OCI-LY1 (cell line): Measurements from ENCODE around the gene MAIP1.

Experiments used
- H2AFZ ChIP-seq: fragments of 200-600 bp; sonication (generic), shearing (Covaris generic); 2 replicates; pipeline ENCODE4 v1.6.0; 2014; ENCODE audit warnings: antibody characterized with exemption, mild to moderate bottlenecking, low read length
- H3F3A ChIP-seq: fragments of 200-600 bp; sonication (generic), shearing (Covaris generic); 2 replicates; pipeline ENCODE4 v1.6.0; 2014; ENCODE audit warnings: mild to moderate bottlenecking, antibody characterized with exemption, low read length, moderate library complexity; ENCODE audit not compliant: insufficient read depth
- H3K27ac ChIP-seq: fragments of 200-600 bp; sonication (generic); 2 replicates; pipeline ENCODE4 v1.5.1; 2014; ENCODE audit warnings: low read length, mixed run types, mild to moderate bottlenecking, low read depth; ENCODE audit not compliant: poor library complexity, severe bottlenecking
- H3K27me3 ChIP-seq: fragments of 200-600 bp; sonication (generic); 2 replicates; pipeline ENCODE4 v1.6.0; 2014; ENCODE audit warnings: antibody characterized with exemption, mild to moderate bottlenecking, low read length, moderate library complexity; ENCODE audit not compliant: insufficient read depth
- H3K36me3 ChIP-seq: fragments of 200-600 bp; sonication (generic); 2 replicates; pipeline ENCODE4 v1.6.1; 2014; ENCODE audit warnings: mild to moderate bottlenecking, antibody characterized with exemption, low read length, moderate library complexity, mixed read lengths; ENCODE audit not compliant: insufficient read depth
- H3K4me1 ChIP-seq: fragments of 200-600 bp; sonication (generic); 2 replicates; pipeline ENCODE4 v1.5.1; 2014; ENCODE audit warnings: mild to moderate bottlenecking, low read length, moderate library complexity; ENCODE audit not compliant: insufficient read depth, severe bottlenecking
- H3K4me2 ChIP-seq: fragments of 200-600 bp; sonication (generic), shearing (Covaris generic); 2 replicates; pipeline ENCODE4 v1.6.1; 2014; ENCODE audit warnings: low read length
- H3K4me3 ChIP-seq: fragments of 200-600 bp; sonication (generic); 2 replicates; pipeline ENCODE4 v1.5.1; 2014; ENCODE audit warnings: low read length, low read depth, mild to moderate bottlenecking, mixed read lengths; ENCODE audit not compliant: poor library complexity, severe bottlenecking
- H3K79me2 ChIP-seq: fragments of 200-600 bp; shearing (Covaris generic); 2 replicates; pipeline ENCODE4 v1.6.1; 2016; ENCODE audit warnings: mixed run types, low read length, mixed read lengths; ENCODE audit not compliant: insufficient read depth
- H3K9ac ChIP-seq: fragments of 200-600 bp; sonication (generic), shearing (Covaris generic); 2 replicates; pipeline ENCODE4 v1.6.1; 2014; ENCODE audit warnings: mild to moderate bottlenecking, low read length, mixed read lengths
- H3K9me2 ChIP-seq: fragments of 200-600 bp; sonication (generic), shearing (Covaris generic); 2 replicates; pipeline ENCODE4 v1.6.1; 2014; ENCODE audit warnings: low read depth, mild to moderate bottlenecking, low read length, mixed read lengths
- H3K9me3 ChIP-seq: fragments of 200-600 bp; shearing (Covaris generic); 2 replicates; pipeline ENCODE4 v1.6.1; 2014; ENCODE audit warnings: low read length, mixed read lengths
- H4K20me1 ChIP-seq: fragments of 200-600 bp; sonication (generic), shearing (Covaris generic); 2 replicates; pipeline ENCODE4 v1.6.0; 2016; ENCODE audit warnings: mild to moderate bottlenecking, low read length; ENCODE audit not compliant: insufficient read depth
- EZH2 ChIP-seq: fragments of 200-600 bp; sonication (generic), shearing (Covaris generic); IDR thresholded peaks from 2 replicates; pipeline ENCODE4 v1.8.0; 2017; ENCODE audit warnings: borderline replicate concordance, mixed run types, mild to moderate bottlenecking, antibody characterized with exemption, low read length, moderate library complexity, mixed read lengths
- TF ChIP-seq, protein P1 (sequence below): fragments of 200-600 bp; sonication (generic), shearing (Covaris generic); IDR thresholded peaks from 2 replicates; pipeline ENCODE4 v1.5.1; 2017; ENCODE audit warnings: mild to moderate bottlenecking, antibody characterized with exemption, low read length, moderate library complexity, mixed read lengths

MAIP1 gene, protein sequence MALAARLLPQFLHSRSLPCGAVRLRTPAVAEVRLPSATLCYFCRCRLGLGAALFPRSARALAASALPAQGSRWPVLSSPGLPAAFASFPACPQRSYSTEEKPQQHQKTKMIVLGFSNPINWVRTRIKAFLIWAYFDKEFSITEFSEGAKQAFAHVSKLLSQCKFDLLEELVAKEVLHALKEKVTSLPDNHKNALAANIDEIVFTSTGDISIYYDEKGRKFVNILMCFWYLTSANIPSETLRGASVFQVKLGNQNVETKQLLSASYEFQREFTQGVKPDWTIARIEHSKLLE

GRCh38 chr2:199955339-199956061 is at the start of gene MAIP1, which contains the start of gene TYW5:
Gene MAIP1, plus strand, starts transcription at chr2:199955582. Its CDS starts 217 bp downstream, at chr2:199955799.
Gene TYW5, minus strand, starts transcription at chr2:199955491. Its CDS starts 21 bp downstream, at chr2:199955470.
- H3K79me2 ChIP-seq: peaks cover 40% of the 10 kb centered on the region
- peaks cover 41% of the 10 kb centered on the region for H3K4me1 ChIP-seq
- no peaks in the 10 kb centered on the region for H3K27me3 ChIP-seq
- H2AFZ ChIP-seq: peak within 1 kb of the TSS; percentile 35
- H3K9me3 ChIP-seq: no peaks in the 10 kb centered on the region
- no peaks in the 10 kb centered on the region for H3K9me2 ChIP-seq
- peaks cover 26% of the 10 kb centered on the region for H3K36me3 ChIP-seq
- peak within 1 kb of the TSS; percentile 90 for H3K9ac ChIP-seq
- peak within 1 kb of the TSS; percentile 67 for H3K27ac ChIP-seq
- H4K20me1 ChIP-seq: no peaks in the 10 kb centered on the region
- peak within 1 kb of the TSS; percentile 96 for H3K4me2 ChIP-seq
- no peaks in the 10 kb centered on the region for H3F3A ChIP-seq
- TF ChIP-seq EZH2: no peak
- TF ChIP-seq, protein P1, sequence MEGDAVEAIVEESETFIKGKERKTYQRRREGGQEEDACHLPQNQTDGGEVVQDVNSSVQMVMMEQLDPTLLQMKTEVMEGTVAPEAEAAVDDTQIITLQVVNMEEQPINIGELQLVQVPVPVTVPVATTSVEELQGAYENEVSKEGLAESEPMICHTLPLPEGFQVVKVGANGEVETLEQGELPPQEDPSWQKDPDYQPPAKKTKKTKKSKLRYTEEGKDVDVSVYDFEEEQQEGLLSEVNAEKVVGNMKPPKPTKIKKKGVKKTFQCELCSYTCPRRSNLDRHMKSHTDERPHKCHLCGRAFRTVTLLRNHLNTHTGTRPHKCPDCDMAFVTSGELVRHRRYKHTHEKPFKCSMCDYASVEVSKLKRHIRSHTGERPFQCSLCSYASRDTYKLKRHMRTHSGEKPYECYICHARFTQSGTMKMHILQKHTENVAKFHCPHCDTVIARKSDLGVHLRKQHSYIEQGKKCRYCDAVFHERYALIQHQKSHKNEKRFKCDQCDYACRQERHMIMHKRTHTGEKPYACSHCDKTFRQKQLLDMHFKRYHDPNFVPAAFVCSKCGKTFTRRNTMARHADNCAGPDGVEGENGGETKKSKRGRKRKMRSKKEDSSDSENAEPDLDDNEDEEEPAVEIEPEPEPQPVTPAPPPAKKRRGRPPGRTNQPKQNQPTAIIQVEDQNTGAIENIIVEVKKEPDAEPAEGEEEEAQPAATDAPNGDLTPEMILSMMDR: peak; percentile 22; the same call in 1 of the 2 replicates
- peak within 1 kb of the TSS; percentile 99 for H3K4me3 ChIP-seq

- H3K27ac ChIP-seq: no peak overlapping the region
- no peaks in the 10 kb centered on the region for H3K9me2 ChIP-seq
- peaks cover 7% of the 10 kb centered on the region for H3K79me2 ChIP-seq
- no peaks in the 10 kb centered on the region for H4K20me1 ChIP-seq
- H3K4me2 ChIP-seq: no peak overlapping the region
- no peaks in the 10 kb centered on the region for H3K36me3 ChIP-seq
- H3K27me3 ChIP-seq: no peaks in the 10 kb centered on the region
- no peak overlapping the region for H2AFZ ChIP-seq
- no peaks in the 10 kb centered on the region for H3K9me3 ChIP-seq
- H3K4me3 ChIP-seq: no peak overlapping the region
- peaks cover 7% of the 10 kb centered on the region for H3K4me1 ChIP-seq
- no peak overlapping the region for H3K9ac ChIP-seq
- no peak for TF ChIP-seq EZH2
- TF ChIP-seq, protein P1: no peak
- H3F3A ChIP-seq: no peaks in the 10 kb centered on the region
These were observed 48.2 kb upstream of the MAIP1 start for GRCh38 chr2:199907008-199907714.

GRCh38 chr2:199910338-199911051 is 44.9 kb upstream of the MAIP1 start:
- H3K27ac ChIP-seq: peak overlapping the region; percentile 48
- H3K36me3 ChIP-seq: peaks cover 19% of the 10 kb centered on the region
- TF ChIP-seq EZH2: no peak
- TF ChIP-seq, protein P1: no peak
- H3F3A ChIP-seq: no peaks in the 10 kb centered on the region
- peak overlapping the region; percentile 87 for H3K9ac ChIP-seq
- peaks cover 26% of the 10 kb centered on the region for H3K4me1 ChIP-seq
- H3K4me2 ChIP-seq: peak overlapping the region; percentile 80
- no peaks in the 10 kb centered on the region for H3K9me2 ChIP-seq
- no peaks in the 10 kb centered on the region for H4K20me1 ChIP-seq
- H3K27me3 ChIP-seq: no peaks in the 10 kb centered on the region
- no peaks in the 10 kb centered on the region for H3K9me3 ChIP-seq
- H3K4me3 ChIP-seq: peak overlapping the region; percentile 83
- H3K79me2 ChIP-seq: peaks cover 34% of the 10 kb centered on the region
- H2AFZ ChIP-seq: peak overlapping the region; percentile 93
